Esophagus mucosa (tissue), 1 donor: ENCODE data around the gene RAPGEF5. TPM values are rescaled to one million over a fixed set of nuclear protein-coding genes. Genes with fewer than 3 reads are reported as not detected.
A peak's percentile ranks its signal among the peaks of the same experiment; 100 is the strongest.

Experiments
- ATAC-seq: fragments of 200-7000 bp; cut with Tn5 transposase; one replicate; pipeline ENCODE4 v1.9.1; 2020
- total RNA-seq: library from RNA; stranded (reverse); gene quantifications from one replicate; pipeline ENCODE4 v1.2.4, GENCODE V29; 2023
- donor health status: DM: yes; HTN: yes; CAD: no.

Gene RAPGEF5
- total RNA-seq, 1 donor from 2014 or later: 48.6 TPM

DNA sequence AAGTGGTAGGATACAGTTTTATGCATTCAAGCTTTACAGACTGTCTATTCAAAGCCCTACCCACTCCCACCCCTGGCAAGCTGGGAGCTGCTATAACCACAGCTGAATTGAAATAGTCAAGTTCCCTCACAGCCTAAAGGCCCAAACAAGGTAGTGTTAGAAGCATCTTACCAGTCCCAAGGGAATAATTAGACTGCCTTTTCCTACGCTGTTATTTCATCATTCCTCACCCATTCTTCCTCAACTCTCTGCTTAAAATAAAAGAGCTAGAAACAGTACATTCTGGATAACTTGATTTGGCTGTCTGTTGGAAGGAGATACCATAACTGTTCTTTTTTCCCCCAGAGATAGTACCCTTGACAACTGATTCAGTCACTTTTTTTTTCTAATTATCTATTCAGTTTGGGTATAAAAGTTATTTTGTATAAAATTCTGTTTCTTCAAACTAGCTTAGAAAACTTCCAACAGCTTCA is 54.0 kb downstream of the RAPGEF5 start:
- ATAC-seq: no peak

- ATAC-seq: no peak
Measured at GRCh38 chr7:22302193-22302592, 54.8 kb downstream of the RAPGEF5 start.

- no peak for ATAC-seq
Measured at GRCh38 chr7:22301790-22302189, 55.2 kb downstream of the RAPGEF5 start.

DNA sequence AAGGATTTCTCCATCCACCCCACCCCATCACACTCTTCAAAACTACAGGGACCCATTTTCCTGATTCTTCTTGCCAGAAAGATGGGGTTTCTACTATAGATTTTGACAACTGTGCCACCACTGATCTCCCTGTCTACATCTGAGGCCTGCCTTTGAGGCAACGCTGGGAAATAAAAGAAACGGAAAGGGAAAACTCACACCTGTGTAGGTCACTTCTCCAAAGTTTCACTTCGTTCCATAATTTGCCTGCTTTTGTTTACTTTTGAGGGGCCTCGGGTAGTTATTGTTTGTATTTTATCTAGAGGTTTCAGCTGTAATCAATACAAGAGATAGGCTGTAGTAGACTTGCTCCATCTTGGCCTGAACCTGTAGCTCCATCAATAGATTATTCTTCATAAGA is 56.1 kb downstream of the RAPGEF5 start:
- no peak for ATAC-seq

- no peak for ATAC-seq
Measured at GRCh38 chr7:22296916-22297315, 60.0 kb downstream of the RAPGEF5 start.

GRCh38 chr7:22296265-22296566 is 60.7 kb downstream of the RAPGEF5 start:
- peak; percentile 15 for ATAC-seq

DNA sequence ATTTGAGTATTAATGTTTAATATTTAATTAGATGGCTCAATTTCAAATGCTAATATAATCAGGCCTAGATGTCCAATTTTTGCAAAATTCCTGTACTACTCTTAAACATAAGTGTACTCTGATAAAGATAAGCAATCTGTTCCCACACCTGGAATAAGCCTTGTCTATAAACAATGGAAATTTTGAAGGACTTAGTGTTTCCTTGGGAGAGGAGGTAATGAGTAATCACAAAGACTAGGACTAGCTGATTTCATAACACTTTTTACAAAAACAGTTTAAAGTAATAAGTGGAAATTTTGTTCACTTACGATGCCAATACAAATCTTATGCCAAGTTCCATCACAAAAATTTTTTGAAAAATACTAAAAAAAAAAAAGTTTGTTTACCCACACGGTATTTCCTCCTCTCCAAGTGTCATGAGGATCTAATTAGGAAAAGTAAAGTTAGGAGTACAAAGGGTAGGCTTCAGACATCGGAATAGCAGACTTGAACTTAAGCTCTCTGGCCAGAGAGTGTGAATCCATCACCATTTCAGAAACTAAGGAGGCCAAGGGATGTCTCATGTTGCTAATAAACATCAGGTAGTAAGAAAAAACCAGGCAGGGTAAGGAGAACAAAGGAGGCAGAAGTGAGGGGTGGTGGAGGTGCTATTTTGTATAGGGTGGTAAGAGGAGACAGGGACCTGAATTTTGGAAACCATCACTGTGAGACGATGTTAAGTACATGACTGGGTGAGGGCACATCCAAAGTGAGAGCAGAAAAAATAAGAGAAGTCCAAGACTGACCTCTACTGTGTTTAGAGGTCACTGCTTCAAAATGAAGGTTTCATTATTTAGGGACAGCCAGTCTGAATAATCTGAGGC is 61.3 kb downstream of the RAPGEF5 start:
- ATAC-seq: peak; percentile 35

DNA sequence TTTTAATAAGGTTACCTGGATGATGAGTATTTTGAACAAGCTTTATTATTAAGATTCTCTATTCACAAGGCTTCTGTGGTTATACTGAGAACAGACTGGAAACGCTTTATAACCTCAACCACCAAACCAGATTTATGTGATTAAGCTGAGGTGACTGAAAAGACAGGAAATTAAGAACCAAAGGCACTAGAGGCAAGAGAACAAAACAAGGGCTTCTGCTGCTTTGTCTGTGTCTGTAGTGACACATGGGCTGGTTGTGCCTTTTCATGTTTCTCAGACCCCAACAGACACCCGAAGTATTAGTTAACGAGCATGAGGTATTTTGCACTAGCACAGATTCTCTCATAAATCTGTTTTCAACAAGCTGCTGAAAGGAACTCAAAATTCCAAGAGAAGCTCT is 64.4 kb downstream of the RAPGEF5 start:
- ATAC-seq: no peak

DNA sequence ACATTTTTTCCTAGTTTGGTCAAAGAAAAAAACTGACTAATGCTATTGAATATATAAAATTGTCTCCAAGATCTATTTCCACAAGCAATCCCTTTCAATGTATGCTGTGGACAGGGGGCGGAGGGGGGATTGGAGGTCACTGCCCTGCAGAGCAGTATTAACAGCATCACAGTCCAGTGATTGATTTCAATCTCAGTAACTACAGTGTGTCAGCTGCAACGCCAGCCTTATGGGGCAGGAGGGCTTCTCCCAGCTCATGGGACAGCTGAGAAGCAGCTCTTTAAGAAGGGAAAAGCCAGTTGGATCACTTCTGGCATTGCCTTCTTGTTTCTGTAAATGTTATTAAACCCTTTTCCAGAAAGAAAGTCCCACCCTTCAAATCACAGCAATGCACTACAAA is 65.0 kb downstream of the RAPGEF5 start:
- ATAC-seq: no peak

DNA sequence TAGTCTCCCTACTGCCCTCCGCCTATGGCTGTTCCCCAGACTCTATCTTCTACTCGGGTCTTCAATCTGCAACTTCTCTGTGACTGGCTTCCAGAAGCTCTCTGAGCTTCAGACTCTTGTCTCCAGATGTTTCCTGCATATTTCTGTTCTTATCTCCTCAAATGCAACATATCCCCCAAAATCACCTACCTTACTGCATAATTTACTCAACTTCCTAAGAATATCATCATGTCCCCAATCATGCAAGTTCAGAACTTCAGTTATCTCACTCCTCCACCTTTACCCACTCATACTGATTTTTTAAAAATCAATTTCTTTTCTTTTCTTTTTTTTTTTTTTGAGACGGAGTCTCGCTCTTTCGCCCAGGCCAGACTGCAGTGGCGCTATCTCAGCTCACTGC is 68.8 kb downstream of the RAPGEF5 start:
- ATAC-seq: no peak

DNA sequence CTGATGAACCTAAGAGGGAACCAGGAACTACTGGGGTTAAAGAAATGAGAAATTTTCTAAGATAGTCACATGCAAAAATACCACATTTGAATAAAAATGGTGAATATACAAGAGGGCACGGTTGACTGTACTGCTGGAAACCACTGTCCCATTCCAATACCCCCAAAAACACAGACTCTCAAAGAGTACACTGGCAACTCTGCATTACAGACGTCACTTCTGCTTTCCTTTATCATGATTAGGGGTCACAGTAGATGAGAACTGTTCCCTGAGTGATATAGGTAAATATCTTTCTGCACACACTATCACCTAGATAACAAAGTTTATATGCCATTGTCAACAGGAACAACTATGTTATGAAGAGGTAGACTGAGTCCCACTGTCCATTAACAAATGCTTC is 69.5 kb downstream of the RAPGEF5 start:
- ATAC-seq: no peak

DNA sequence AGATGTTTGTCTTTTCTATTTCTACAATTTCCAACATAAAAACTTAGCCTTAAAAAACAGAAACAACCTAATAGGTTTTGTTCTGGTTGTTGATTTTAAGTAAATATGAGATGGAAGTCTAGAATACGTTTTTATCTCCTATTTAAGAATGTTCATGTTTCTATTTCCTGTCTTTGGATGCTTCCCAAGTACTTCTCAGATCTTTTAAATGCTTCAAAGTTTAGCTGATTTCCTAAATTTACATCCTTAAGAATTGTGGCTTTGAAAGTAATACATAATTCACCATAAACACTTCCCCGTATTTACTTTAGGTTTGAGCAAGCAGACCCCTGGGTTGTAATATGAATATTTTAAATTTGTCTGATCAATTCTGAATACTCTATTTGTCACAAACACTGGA is 70.5 kb downstream of the RAPGEF5 start:
- no peak for ATAC-seq

DNA sequence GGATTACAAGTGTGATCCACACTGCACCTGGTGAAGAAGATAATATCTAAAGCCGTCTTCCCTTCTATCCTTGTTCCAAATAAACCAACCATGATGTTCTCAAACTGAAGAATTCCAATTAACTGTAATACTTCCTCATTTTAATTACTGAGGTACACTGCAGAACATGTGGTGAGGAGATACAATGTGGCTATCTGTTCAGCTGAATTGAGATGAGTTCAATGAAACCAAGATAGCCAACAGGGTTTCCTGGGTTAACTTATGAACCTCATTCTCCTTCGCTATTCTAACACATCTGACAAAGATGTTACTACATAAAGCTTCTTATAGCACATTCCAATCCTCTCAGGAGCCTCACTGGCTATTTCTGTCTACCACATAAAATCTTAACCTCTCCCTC is 75.5 kb downstream of the RAPGEF5 start:
- no peak for ATAC-seq

DNA sequence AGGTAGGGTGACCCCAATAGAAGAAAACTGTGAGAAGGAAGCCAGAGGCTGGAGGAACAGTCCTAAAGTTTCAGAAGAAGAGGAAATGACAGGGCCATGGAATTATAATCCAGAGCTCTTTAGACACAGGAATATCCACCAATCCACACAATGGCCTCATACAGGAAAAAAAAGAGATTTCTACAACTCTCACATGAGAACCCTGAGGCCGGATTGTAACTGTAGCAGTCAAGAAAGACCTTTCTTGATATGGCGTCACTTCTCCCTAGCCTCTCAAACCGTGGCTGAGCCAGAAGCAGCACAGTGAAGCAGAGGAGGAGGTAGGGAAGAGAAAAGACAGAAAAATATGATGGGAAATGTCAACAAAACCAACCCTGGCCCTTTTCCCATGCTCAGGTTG is 76.9 kb downstream of the RAPGEF5 start:
- ATAC-seq: no peak

GRCh38 chr7:22278660-22279059 is 78.3 kb downstream of the RAPGEF5 start:
- ATAC-seq: no peak

- no peak for ATAC-seq
Measured at GRCh38 chr7:22277375-22277774, 79.6 kb downstream of the RAPGEF5 start.

DNA sequence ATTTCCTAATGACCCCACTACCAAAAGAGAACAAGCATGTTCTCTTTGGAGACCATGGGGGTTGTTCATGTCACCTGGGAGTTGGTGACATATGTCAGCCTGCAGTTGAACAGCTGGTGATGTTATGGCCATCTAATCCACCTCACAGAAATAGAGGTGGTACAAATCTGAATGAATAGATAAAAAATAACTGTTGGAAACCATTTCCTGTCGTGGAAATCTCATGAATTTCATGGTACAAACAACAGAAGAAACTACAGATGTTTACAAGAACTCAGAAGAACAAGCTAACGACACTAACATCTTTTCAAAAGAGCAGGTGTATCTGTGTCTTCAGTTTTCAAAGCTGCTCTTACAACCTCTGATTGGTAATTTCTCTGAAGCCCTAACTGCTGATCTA is 81.3 kb downstream of the RAPGEF5 start:
- no peak for ATAC-seq

DNA sequence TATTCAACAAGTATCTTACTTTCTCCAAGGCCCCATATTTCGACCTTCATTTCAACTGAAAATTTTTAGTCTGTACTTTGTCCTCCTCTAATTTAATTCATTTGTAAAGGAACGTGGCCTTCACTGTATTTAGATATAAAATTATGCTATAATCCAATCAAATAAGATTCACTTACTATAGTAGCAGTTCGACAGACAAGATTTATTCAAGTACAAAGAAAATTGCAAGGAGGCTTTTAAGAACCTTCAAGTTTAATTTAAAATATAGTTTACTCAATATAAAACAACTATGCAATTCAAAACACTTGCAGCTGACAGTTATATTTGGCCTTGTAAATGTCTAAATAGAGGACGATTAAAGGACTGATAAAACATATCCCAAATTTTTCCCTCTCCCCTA is 85.6 kb downstream of the RAPGEF5 start:
- ATAC-seq: no peak

- ATAC-seq: peak; percentile 27
Measured at GRCh38 chr7:22270371-22270770, 86.6 kb downstream of the RAPGEF5 start.

- peak; percentile 56 for ATAC-seq
Measured at GRCh38 chr7:22269963-22270362, 87.0 kb downstream of the RAPGEF5 start.

DNA sequence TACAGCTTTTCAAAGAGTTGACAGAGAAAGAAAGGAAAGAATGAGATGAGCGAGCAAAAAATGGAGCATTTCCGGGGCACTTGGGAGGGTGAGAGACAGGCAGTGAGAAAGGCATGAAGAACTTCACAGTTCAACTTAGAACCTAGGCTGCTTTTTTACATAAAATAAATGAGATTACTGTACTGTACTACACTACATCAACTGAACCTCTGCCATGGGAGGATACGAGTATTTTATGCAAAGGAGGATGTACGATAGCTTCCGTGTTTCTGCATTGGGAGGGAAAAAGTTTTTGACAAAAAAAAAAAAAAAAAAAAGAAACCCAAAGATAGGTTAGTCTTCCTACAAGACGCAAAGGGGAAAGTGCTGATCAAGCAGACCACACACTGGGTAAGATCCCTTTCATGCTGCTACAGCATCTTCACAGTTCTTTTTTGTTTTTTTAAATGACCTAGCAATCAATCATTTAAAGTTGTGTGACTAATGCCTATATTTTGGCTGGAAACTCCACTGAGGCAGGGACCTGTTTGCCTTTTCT is 88.0 kb downstream of the RAPGEF5 start:
- ATAC-seq: peak; percentile 43

DNA sequence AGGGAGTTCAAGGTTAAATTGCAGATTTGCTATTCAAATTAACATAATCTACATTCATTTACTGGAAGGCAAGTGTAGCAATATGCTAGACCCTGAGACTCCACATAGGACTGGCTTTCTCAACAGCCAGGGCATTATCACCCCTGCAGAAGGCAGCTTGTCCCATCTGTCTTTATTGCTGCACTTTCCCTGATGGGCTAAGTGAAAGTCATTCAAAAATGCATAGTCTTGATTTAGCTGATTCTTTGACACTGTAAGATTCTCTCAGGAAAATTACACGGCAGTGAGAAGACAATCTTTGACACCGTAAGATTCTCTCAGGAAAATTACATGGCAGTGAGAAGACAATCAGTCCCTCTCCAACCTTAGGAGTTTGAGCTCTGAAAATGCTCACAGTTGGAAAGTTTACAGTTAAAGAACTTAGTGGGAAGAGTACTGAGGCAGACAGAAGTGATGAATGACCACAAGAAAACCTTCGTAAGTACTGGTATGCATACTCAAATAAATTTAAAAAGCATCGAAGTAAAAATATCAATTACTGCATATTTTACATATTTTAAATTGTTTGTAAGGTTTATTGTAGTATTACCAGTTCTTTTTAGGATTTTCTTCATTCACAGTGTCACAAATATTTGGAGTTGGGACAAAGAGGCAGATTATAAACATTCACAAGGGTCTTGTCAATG is 88.9 kb downstream of the RAPGEF5 start:
- ATAC-seq: no peak

GRCh38 chr7:22262538-22262937 is 94.4 kb downstream of the RAPGEF5 start:
- no peak for ATAC-seq

- no peak for ATAC-seq
Measured at GRCh38 chr7:22256541-22257096, 100.3 kb downstream of the RAPGEF5 start.
